Endothelial cell of umbilical vein (primary cell): ENCODE data around the gene FCN1. TPM values are rescaled to one million over a fixed set of nuclear protein-coding genes. Genes with fewer than 3 reads are reported as not detected.

ENCODE experiments used
- BruUV-seq: library from RNA; stranded (reverse); fragments of 400-500 nt; replicated peaks from 2 replicates; lab custom pipeline; 2021; lab: Mats Ljungman, UMichigan
- CTCF ChIA-PET: fragments of 300-600, 350-600 bp; sonication (Branson Sonifier 250); formaldehyde crosslinking; loops from one replicate; lab custom pipeline; 2021; ENCODE audit warnings: antibody characterized with exemption, inconsistent platforms; lab: Charles Lee
- POLR2A ChIA-PET: fragments of 300-600, 350-600 bp; sonication (Branson Sonifier 250); formaldehyde crosslinking; loops from one replicate; lab custom pipeline; 2021; ENCODE audit warnings: antibody characterized with exemption, inconsistent platforms; lab: Charles Lee
- DNase-seq: peaks from one replicate; pipeline ENCODE4 v3.0.0-alpha.2; 2011; ENCODE audit warnings: low read depth, low spot score
- FAIRE-seq: peaks from 2 replicates; lab custom pipeline; 2011; peaks lifted over from hg19 to GRCh38; lab: Jason Lieb, UNC
- H2AFZ ChIP-seq: 2 replicates; pipeline ENCODE4 v1.6.0; 2012; ENCODE audit warnings: low read depth, low read length, control low read depth, inconsistent platforms
- H3K27ac ChIP-seq: 2 replicates; pipeline ENCODE4 v1.5.1; 2011; ENCODE audit warnings: low read depth, mild to moderate bottlenecking, control low read depth, low read length, moderate library complexity; ENCODE audit not compliant: insufficient read depth
- H3K27me3 ChIP-seq, 2 experiments: 2 replicates each; pipeline versions ENCODE4 v1.6.0 to v1.6.1; 2011; ENCODE audit warnings: low read length in 2 of 2, mixed read lengths in 1 of 2; ENCODE audit not compliant: control insufficient read depth in 2 of 2, insufficient read depth in 2 of 2
- H3K36me3 ChIP-seq, 2 experiments: 2 replicates in 1 of 2; 3 replicates in 1 of 2; pipeline ENCODE4 v1.5.1; 2011; ENCODE audit warnings: low read length in 2 of 2, mild to moderate bottlenecking in 1 of 2, moderate library complexity in 1 of 2; ENCODE audit not compliant: control insufficient read depth in 2 of 2, insufficient read depth in 2 of 2; ENCODE audit errors: extremely low read depth in 1 of 2
- H3K4me1 ChIP-seq: 3 replicates; pipeline ENCODE4 v1.5.1; 2011; ENCODE audit warnings: mild to moderate bottlenecking, low read length; ENCODE audit not compliant: control insufficient read depth, insufficient read depth; ENCODE audit errors: extremely low read depth
- H3K4me2 ChIP-seq: 2 replicates; pipeline ENCODE4 v1.6.1; 2011; ENCODE audit warnings: low read length, control low read depth, mixed read lengths; ENCODE audit not compliant: insufficient read depth
- H3K4me3 ChIP-seq, 3 experiments: fragments of 200-600 bp in 1 of 3; sonication (generic), shearing (Covaris generic) in 1 of 3; replicated peaks in 1 of 3; 2 replicates each; pipeline ENCODE4 v1.5.1; 2011 to 2016; ENCODE audit warnings: control low read depth in 3 of 3, low read length in 3 of 3, mild to moderate bottlenecking in 2 of 3, inconsistent platforms in 1 of 3, low read depth in 1 of 3, moderate library complexity in 1 of 3; ENCODE audit not compliant: insufficient read depth in 1 of 3
- H3K79me2 ChIP-seq: 2 replicates; pipeline ENCODE4 v1.6.0; 2012; ENCODE audit warnings: low read length, inconsistent platforms; ENCODE audit not compliant: control insufficient read depth, insufficient read depth
- H3K9ac ChIP-seq: replicated peaks from 2 replicates; pipeline ENCODE3; 2011; ENCODE audit warnings: low read length, control low read depth; ENCODE audit not compliant: insufficient read depth; ENCODE audit errors: extremely low read depth
- H3K9me1 ChIP-seq: replicated peaks from 3 replicates; pipeline ENCODE4 v1.6.0; 2011; ENCODE audit warnings: mild to moderate bottlenecking, low read length; ENCODE audit not compliant: control insufficient read depth, insufficient read depth; ENCODE audit errors: extremely low read depth
- H3K9me3 ChIP-seq: replicated peaks from 2 replicates; pipeline ENCODE4 v1.5.1; 2012; ENCODE audit warnings: low read length, inconsistent platforms; ENCODE audit not compliant: control insufficient read depth, insufficient read depth
- H4K20me1 ChIP-seq: replicated peaks from 2 replicates; pipeline ENCODE3; 2011; ENCODE audit warnings: mild to moderate bottlenecking, low read length; ENCODE audit not compliant: control insufficient read depth, insufficient read depth; ENCODE audit errors: extremely low read depth
- CTCF ChIP-seq, 2 donors: IDR thresholded peaks; 1 replicate in 1 of 2; 2 replicates in 1 of 2; pipeline ENCODE4 v1.5.1; 2011; ENCODE audit warnings: low read length in 2 of 2, mild to moderate bottlenecking in 2 of 2, moderate library complexity in 2 of 2, control low read depth in 1 of 2, inconsistent platforms in 1 of 2, low read depth in 1 of 2; ENCODE audit not compliant: insufficient read depth in 1 of 2; ENCODE audit errors: extremely low read depth in 1 of 2
- EZH2 ChIP-seq: IDR thresholded peaks from 2 replicates; pipeline ENCODE4 v1.6.1; 2012; ENCODE audit warnings: borderline replicate concordance, low read depth, mild to moderate bottlenecking, moderate library complexity, low read length, inconsistent platforms; ENCODE audit not compliant: severe bottlenecking
- FOS ChIP-seq: IDR thresholded peaks from 2 replicates; pipeline ENCODE4 v1.6.1; 2011; ENCODE audit warnings: mild to moderate bottlenecking, low read length, moderate library complexity, borderline replicate concordance; ENCODE audit not compliant: insufficient read depth
- GATA2 ChIP-seq: IDR thresholded peaks from 2 replicates; pipeline ENCODE4 v1.7.0; 2011; ENCODE audit warnings: low read depth, mild to moderate bottlenecking, moderate library complexity, mixed read lengths, low read length; ENCODE audit not compliant: insufficient read length, insufficient read depth
- JUN ChIP-seq: IDR thresholded peaks from 2 replicates; pipeline ENCODE4 v1.6.1; 2011; ENCODE audit warnings: borderline replicate concordance, low read depth; ENCODE audit not compliant: insufficient read length, insufficient read depth
- MAX ChIP-seq: IDR thresholded peaks from 2 replicates; pipeline ENCODE4 v1.6.1; 2011; ENCODE audit not compliant: insufficient read depth, insufficient read length
- MYC ChIP-seq: IDR thresholded peaks from one replicate; pipeline ENCODE4 v1.6.1; 2011; ENCODE audit warnings: mild to moderate bottlenecking, low read depth, low read length
- POLR2A ChIP-seq: IDR thresholded peaks from 2 replicates; pipeline ENCODE4 v1.6.1; 2012; ENCODE audit warnings: low read depth, mild to moderate bottlenecking, control low read depth, low read length
- POLR2AphosphoS5 ChIP-seq: IDR thresholded peaks from 2 replicates; pipeline ENCODE4 v1.6.1; 2012; ENCODE audit warnings: low read depth, mild to moderate bottlenecking, control low read depth, low read length, moderate library complexity; ENCODE audit not compliant: insufficient read depth
- dilution Hi-C: fragments of 300-500 bp; cut with MboI; formaldehyde crosslinking; loops from one replicate; pipeline ENCODE4 v1.15.0; 2019; ENCODE audit warnings: low sequenced_read_pairs; ENCODE audit not compliant: extremely low pct_ligation_motif_present
- intact Hi-C: fragments of 100-400 bp; cut with micrococcal nuclease; formaldehyde crosslinking; loops from one replicate; pipeline ENCODE4 v1.10.0; 2022
- polyA plus RNA-seq, 4 experiments: library from polyadenylated mRNA; depleted of rRNA in 3 of 4; stranded (reverse) in 3 of 4; unstranded in 1 of 4; fragments of >200 nt; gene quantifications; 2 replicates each; pipeline versions ENCODE4 v1.2.1 to v1.2.3, GENCODE V29; 2011 to 2012; ENCODE audit warnings: missing spikeins in 1 of 4
- total RNA-seq: library from RNA; stranded (reverse); gene quantifications from 2 replicates; pipeline ENCODE4 v1.2.3, GENCODE V29; 2021

FCN1 gene
- total and polyA plus RNA-seq, 2 donors (not counting 3 experiments of a cell fraction or from before 2014, with no cell fraction given) = not detected

- Histone ChIP-seq H4K20me1 (no peaks in the 10 kb centered on the region), H3K27ac (no peak overlapping the region), H3K9ac (no peak overlapping the region), H3K9me1 (no peaks in the 10 kb centered on the region), H3K4me2 (no peak overlapping the region), H3K4me1 (no peaks in the 10 kb centered on the region), H3K4me3 (no peak overlapping the region), H3K9me3 (no peaks in the 10 kb centered on the region), H3K79me2 (no peaks in the 10 kb centered on the region), H2AFZ (no peak overlapping the region), H3K36me3 (no peaks in the 10 kb centered on the region), H3K27me3 (no peaks in the 10 kb centered on the region)
- DNase-seq = no peak
- FAIRE-seq = no peak
- CTCF ChIA-PET = no interaction called here
- BruUV-seq = no TSS peak
- intact Hi-C loops = no loop called here
- POLR2A ChIA-PET = no interaction called here
- TF ChIP-seq POLR2AphosphoS5 = no peak
- TF ChIP-seq CTCF (IDR thresholded peaks at IDR 0.05; ENCODE audit: extremely low read depth in 1 of 2, insufficient read depth in 1 of 2, low read depth in 1 of 2, low read length in 2 of 2) = no peak
- no peak for TF ChIP-seq MYC
- no peak for TF ChIP-seq EZH2
- TF ChIP-seq POLR2A = no peak
- no peak for TF ChIP-seq GATA2
- TF ChIP-seq JUN = no peak
- no peak for TF ChIP-seq MAX
- TF ChIP-seq FOS = no peak
- dilution Hi-C loops = no loop called here
These were observed 38.1 kb upstream of the FCN1 start for GRCh38 chr9:134955801-134956200.
